SK-N-MC (cell line): Measurements from ENCODE around the gene OR5C1.

Experiments
- EZH2 ChIP-seq: fragments of 200-600 bp; sonication (generic); IDR thresholded peaks from one replicate; pipeline ENCODE4 v1.6.1; 2017; ENCODE audit warnings: antibody characterized with exemption
- FOXP2 ChIP-seq: optimal IDR thresholded peaks from 2 replicates; pipeline ENCODE3; 2011; ENCODE audit warnings: mild to moderate bottlenecking, moderate library complexity; ENCODE audit not compliant: insufficient read depth; ENCODE audit errors: extremely low read length, control extremely low read depth
- POLR2AphosphoS5 ChIP-seq: IDR thresholded peaks from 2 replicates; pipeline ENCODE4 v1.6.1; 2012; ENCODE audit warnings: mild to moderate bottlenecking, low read depth, low read length, borderline replicate concordance

- TF ChIP-seq POLR2AphosphoS5 (no peak), EZH2 (no peak), FOXP2 (no peak)
These were observed 19.4 kb downstream of the OR5C1 start for GRCh38 chr9:122808141-122808540.
